Measurements from ENCODE around the gene NCKAP5L.

Gene NCKAP5L

GRCh38 chr12:49818241-49818895 is 9.8 kb downstream of the NCKAP5L start:
- H4K20me1 ChIP-seq (ENCODE audit: insufficient read depth, low read length), result no peaks in the 10 kb centered on the region

GRCh38 chr12:49813131-49813530 is 15.1 kb downstream of the NCKAP5L start:
- 0 out of 2 replicates have a peak, but pooled peaks cover 2% of the 10 kb centered on the region for H3F3A ChIP-seq (ENCODE audit: insufficient read depth, low read length)
- H3K27me3 ChIP-seq (replicated peaks; ENCODE audit: insufficient read depth, low read length), result 0 out of 2 replicates have a peak, but pooled peaks cover 3% of the 10 kb centered on the region
- no peaks in the 10 kb centered on the region for H3K9me2 ChIP-seq (replicated peaks; ENCODE audit: insufficient read depth, low read length)
- H3K36me3 ChIP-seq (replicated peaks; ENCODE audit: insufficient read depth, low read length), result no peaks in the 10 kb centered on the region
- TF ChIP-seq, protein P1, sequence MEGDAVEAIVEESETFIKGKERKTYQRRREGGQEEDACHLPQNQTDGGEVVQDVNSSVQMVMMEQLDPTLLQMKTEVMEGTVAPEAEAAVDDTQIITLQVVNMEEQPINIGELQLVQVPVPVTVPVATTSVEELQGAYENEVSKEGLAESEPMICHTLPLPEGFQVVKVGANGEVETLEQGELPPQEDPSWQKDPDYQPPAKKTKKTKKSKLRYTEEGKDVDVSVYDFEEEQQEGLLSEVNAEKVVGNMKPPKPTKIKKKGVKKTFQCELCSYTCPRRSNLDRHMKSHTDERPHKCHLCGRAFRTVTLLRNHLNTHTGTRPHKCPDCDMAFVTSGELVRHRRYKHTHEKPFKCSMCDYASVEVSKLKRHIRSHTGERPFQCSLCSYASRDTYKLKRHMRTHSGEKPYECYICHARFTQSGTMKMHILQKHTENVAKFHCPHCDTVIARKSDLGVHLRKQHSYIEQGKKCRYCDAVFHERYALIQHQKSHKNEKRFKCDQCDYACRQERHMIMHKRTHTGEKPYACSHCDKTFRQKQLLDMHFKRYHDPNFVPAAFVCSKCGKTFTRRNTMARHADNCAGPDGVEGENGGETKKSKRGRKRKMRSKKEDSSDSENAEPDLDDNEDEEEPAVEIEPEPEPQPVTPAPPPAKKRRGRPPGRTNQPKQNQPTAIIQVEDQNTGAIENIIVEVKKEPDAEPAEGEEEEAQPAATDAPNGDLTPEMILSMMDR (IDR thresholded peaks at IDR 0.05; ENCODE audit: low read length), result no peak
- no peak for TF ChIP-seq EZH2 (optimal IDR thresholded peaks at IDR 0.05; ENCODE audit: low read depth, low read length)
- TF ChIP-seq EZH2phosphoT487 (IDR thresholded peaks at IDR 0.05; ENCODE audit: low read length), result no peak
- no peak overlapping the region for H3K27ac ChIP-seq (ENCODE audit: low read length)
- H3K9ac ChIP-seq (ENCODE audit: low read length), result no peak overlapping the region
- no peak overlapping the region for H2AFZ ChIP-seq (ENCODE audit: low read length)
- no peaks in the 10 kb centered on the region for H3K9me3 ChIP-seq (replicated peaks; ENCODE audit: insufficient read depth, low read length)
- H3K4me1 ChIP-seq (ENCODE audit: low read length), result peaks cover 17% of the 10 kb centered on the region
- H4K20me1 ChIP-seq (ENCODE audit: insufficient read depth, low read length), result no peaks in the 10 kb centered on the region
- no peak overlapping the region for H3K4me3 ChIP-seq (ENCODE audit: low read length)
- H3K4me2 ChIP-seq (ENCODE audit: low read depth, low read length), result no peak overlapping the region
- no peaks in the 10 kb centered on the region for H3K79me2 ChIP-seq (ENCODE audit: low read length)
- DNase-seq, result no peak

More at GRCh38 chr12:49818241-49818895, 9.8 kb downstream of the NCKAP5L start:
- Histone ChIP-seq H3K27me3 (replicated peaks; ENCODE audit: insufficient read depth, low read length) (no peaks in the 10 kb centered on the region), H3K27ac (ENCODE audit: low read length) (no peak overlapping the region), H3K36me3 (replicated peaks; ENCODE audit: insufficient read depth, low read length) (no peaks in the 10 kb centered on the region), H3K4me3 (ENCODE audit: low read length) (no peak overlapping the region), H3K79me2 (ENCODE audit: low read length) (no peaks in the 10 kb centered on the region), H3F3A (ENCODE audit: insufficient read depth, low read length) (0 out of 2 replicates have a peak, but pooled peaks cover 2% of the 10 kb centered on the region), H2AFZ (ENCODE audit: low read length) (no peak overlapping the region), H3K4me2 (ENCODE audit: low read depth, low read length) (no peak overlapping the region), H3K9ac (ENCODE audit: low read length) (no peak overlapping the region), H3K4me1 (ENCODE audit: low read length) (peaks cover 24% of the 10 kb centered on the region), H3K9me3 (replicated peaks; ENCODE audit: insufficient read depth, low read length) (no peaks in the 10 kb centered on the region), H3K9me2 (replicated peaks; ENCODE audit: insufficient read depth, low read length) (no peaks in the 10 kb centered on the region)
- TF ChIP-seq EZH2 (optimal IDR thresholded peaks at IDR 0.05; ENCODE audit: low read depth, low read length) (no peak), EZH2phosphoT487 (IDR thresholded peaks at IDR 0.05; ENCODE audit: low read length) (no peak)
- TF ChIP-seq, protein P1 (IDR thresholded peaks at IDR 0.05; ENCODE audit: low read length), result no peak
- no peak for DNase-seq

GRCh38 chr12:49811961-49812401 is 16.2 kb downstream of the NCKAP5L start:
- no peak overlapping the region for H3K4me3 ChIP-seq (ENCODE audit: low read length)
- no peak overlapping the region for H3K4me2 ChIP-seq (ENCODE audit: low read depth, low read length)
- H4K20me1 ChIP-seq (ENCODE audit: insufficient read depth, low read length), result no peaks in the 10 kb centered on the region
- H3K36me3 ChIP-seq (replicated peaks; ENCODE audit: insufficient read depth, low read length), result no peaks in the 10 kb centered on the region
- no peak overlapping the region for H2AFZ ChIP-seq (ENCODE audit: low read length)
- 0 out of 2 replicates have a peak, but pooled peaks cover 3% of the 10 kb centered on the region for H3K27me3 ChIP-seq (replicated peaks; ENCODE audit: insufficient read depth, low read length)
- peaks cover 17% of the 10 kb centered on the region for H3K4me1 ChIP-seq (ENCODE audit: low read length)
- DNase-seq, result no peak
- no peaks in the 10 kb centered on the region for H3K79me2 ChIP-seq (ENCODE audit: low read length)
- 0 out of 2 replicates have a peak, but pooled peaks cover 2% of the 10 kb centered on the region for H3F3A ChIP-seq (ENCODE audit: insufficient read depth, low read length)
- H3K9ac ChIP-seq (ENCODE audit: low read length), result no peak overlapping the region
- H3K9me2 ChIP-seq (replicated peaks; ENCODE audit: insufficient read depth, low read length), result no peaks in the 10 kb centered on the region
- H3K9me3 ChIP-seq (replicated peaks; ENCODE audit: insufficient read depth, low read length), result no peaks in the 10 kb centered on the region
- TF ChIP-seq EZH2phosphoT487 (IDR thresholded peaks at IDR 0.05; ENCODE audit: low read length) (no peak), EZH2 (optimal IDR thresholded peaks at IDR 0.05; ENCODE audit: low read depth, low read length) (no peak)
- no peak overlapping the region for H3K27ac ChIP-seq (ENCODE audit: low read length)

GRCh38 chr12:49811136-49811535 is 17.1 kb downstream of the NCKAP5L start:
- no peaks in the 10 kb centered on the region for H4K20me1 ChIP-seq (ENCODE audit: insufficient read depth, low read length)
- H3K4me2 ChIP-seq (ENCODE audit: low read depth, low read length), result no peak overlapping the region
- no peak overlapping the region for H3K27ac ChIP-seq (ENCODE audit: low read length)
- no peak for DNase-seq
- H3K9me2 ChIP-seq (replicated peaks; ENCODE audit: insufficient read depth, low read length), result no peaks in the 10 kb centered on the region
- H3K4me3 ChIP-seq (ENCODE audit: low read length), result no peak overlapping the region
- no peak overlapping the region for H3K9ac ChIP-seq (ENCODE audit: low read length)
- peaks cover 17% of the 10 kb centered on the region for H3K4me1 ChIP-seq (ENCODE audit: low read length)
- TF ChIP-seq EZH2 (optimal IDR thresholded peaks at IDR 0.05; ENCODE audit: low read depth, low read length), result no peak
- TF ChIP-seq EZH2phosphoT487 (IDR thresholded peaks at IDR 0.05; ENCODE audit: low read length), result no peak
- TF ChIP-seq, protein P1 (IDR thresholded peaks at IDR 0.05; ENCODE audit: low read length), result no peak
- no peaks in the 10 kb centered on the region for H3K79me2 ChIP-seq (ENCODE audit: low read length)
- H3F3A ChIP-seq (ENCODE audit: insufficient read depth, low read length), result 0 out of 2 replicates have a peak, but pooled peaks cover 2% of the 10 kb centered on the region
- no peak overlapping the region for H2AFZ ChIP-seq (ENCODE audit: low read length)
- H3K36me3 ChIP-seq (replicated peaks; ENCODE audit: insufficient read depth, low read length), result no peaks in the 10 kb centered on the region
- H3K27me3 ChIP-seq (replicated peaks; ENCODE audit: insufficient read depth, low read length), result 0 out of 2 replicates have a peak, but pooled peaks cover 3% of the 10 kb centered on the region
- H3K9me3 ChIP-seq (replicated peaks; ENCODE audit: insufficient read depth, low read length), result no peaks in the 10 kb centered on the region

All from MM.1S (cell line).